GM12872 (cell line): Measurements from ENCODE around the gene KCNQ1.

ENCODE experiments used
- TF ChIP-seq, protein P1 (sequence below): IDR thresholded peaks from 3 replicates; pipeline ENCODE4 v1.5.1; 2011; ENCODE audit warnings: low read depth, mild to moderate bottlenecking, low read length, moderate library complexity; ENCODE audit not compliant: insufficient read depth

The KCNQ1 gene

GRCh38 chr11:2571598-2572281 is 126.9 kb downstream of the KCNQ1 start:
- TF ChIP-seq, protein P1, sequence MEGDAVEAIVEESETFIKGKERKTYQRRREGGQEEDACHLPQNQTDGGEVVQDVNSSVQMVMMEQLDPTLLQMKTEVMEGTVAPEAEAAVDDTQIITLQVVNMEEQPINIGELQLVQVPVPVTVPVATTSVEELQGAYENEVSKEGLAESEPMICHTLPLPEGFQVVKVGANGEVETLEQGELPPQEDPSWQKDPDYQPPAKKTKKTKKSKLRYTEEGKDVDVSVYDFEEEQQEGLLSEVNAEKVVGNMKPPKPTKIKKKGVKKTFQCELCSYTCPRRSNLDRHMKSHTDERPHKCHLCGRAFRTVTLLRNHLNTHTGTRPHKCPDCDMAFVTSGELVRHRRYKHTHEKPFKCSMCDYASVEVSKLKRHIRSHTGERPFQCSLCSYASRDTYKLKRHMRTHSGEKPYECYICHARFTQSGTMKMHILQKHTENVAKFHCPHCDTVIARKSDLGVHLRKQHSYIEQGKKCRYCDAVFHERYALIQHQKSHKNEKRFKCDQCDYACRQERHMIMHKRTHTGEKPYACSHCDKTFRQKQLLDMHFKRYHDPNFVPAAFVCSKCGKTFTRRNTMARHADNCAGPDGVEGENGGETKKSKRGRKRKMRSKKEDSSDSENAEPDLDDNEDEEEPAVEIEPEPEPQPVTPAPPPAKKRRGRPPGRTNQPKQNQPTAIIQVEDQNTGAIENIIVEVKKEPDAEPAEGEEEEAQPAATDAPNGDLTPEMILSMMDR, result no peak

DNA sequence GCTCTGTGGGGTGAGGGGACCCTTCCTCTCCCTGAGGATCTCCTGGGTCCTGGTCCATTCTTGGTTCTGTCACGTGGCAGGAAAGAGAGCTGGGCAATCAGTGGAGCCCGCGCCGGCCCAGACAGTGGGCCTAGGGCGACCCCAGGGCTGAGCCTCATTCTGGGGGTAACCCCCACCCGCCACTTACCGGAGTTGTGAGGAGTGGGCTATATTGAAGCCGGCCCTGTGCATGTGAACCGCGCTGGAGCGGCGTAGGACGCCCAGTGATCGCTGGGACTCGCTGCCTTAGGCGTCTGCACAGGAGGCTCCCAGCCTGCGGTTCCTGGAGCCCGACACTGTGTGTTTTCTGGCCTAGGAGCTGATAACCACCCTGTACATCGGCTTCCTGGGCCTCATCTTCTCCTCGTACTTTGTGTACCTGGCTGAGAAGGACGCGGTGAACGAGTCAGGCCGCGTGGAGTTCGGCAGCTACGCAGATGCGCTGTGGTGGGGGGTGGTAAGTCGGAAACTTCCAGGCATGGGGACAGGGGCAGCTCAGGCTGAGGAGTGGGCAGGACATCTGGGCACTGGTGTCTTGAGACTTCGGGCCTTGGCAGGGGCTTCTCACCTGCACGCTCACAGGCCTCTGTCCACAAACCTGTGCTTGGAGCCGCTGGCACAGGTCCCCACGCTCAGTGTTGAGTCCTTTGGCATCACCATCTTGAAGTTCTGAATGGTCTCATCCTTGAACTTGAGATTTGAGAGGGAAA is 127.9 kb downstream of the KCNQ1 start:
- TF ChIP-seq, protein P1, result no peak

- TF ChIP-seq, protein P1, result no peak
These were observed 128.6 kb downstream of the KCNQ1 start for GRCh38 chr11:2573240-2574042.

GRCh38 chr11:2574043-2574552 is 129.3 kb downstream of the KCNQ1 start:
- TF ChIP-seq, protein P1, result no peak

GRCh38 chr11:2574553-2575535 is 130.0 kb downstream of the KCNQ1 start:
- TF ChIP-seq, protein P1, result no peak

DNA sequence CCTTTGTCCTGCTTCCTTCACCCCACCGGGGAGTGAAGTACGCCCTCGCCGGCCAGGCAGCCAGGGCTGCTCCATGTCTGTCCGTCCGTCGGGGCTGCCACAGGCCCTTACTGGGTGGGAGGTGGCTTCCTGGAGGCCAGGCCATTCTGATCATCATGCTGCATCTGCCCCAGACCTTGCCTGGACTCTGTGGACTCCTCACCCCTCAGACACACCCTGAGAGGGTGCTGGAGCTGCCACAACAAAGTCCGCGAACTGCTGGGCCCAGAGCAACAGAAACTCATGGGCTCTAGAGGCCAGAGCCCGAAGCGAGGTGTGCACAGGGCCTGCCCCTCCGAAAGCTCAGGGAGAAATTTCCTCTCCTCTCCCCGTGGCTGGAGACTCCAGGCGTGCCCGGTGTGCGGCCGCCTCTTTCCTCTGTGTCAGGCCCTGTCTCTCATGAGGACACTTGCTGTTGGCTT is 130.8 kb downstream of the KCNQ1 start:
- TF ChIP-seq, protein P1, result no peak
